NCI-H748 treated with DMSO at 0.1 percent for 48 hours (cell line): ENCODE measurements around the gene TMEM63A.
"Not testable (repeated sequence)": the region's sequence is repeated elsewhere in the genome, so short reads cannot be mapped to it uniquely, and the experiment has no call there.

Experiments
- DNase-seq: peaks from one replicate; lab custom pipeline; 2025; lab: John Stamatoyannopoulos, UW

Gene TMEM63A

DNA sequence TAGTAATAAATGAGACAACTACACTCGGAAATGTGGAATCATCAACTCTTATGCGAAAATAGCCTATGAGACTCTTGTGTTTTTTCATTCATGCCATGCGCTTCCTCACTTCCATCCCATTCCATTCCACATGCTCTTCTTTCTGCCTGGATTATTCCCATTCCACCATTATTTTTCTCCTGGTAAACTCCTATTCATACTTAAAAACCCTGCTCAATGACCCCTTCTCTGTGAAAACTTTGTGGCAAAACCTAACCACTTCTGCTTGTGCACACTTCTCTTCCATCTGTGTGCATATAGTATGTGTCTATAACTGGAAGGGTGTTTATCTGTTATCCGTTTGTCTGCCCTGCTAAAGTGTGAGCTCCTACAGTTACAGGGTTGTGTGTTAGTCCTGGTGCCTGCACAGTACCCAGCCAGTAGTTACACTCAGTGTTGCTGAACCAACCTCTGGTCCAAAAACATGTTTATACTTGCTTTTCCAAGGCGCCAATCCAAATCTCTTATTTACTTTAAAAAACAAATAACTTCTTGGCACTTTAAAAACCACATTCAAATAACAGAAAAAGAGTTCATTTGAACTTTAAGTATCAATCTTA lies 61.6 kb downstream of the TMEM63A start:
- no peak for DNase-seq

DNA sequence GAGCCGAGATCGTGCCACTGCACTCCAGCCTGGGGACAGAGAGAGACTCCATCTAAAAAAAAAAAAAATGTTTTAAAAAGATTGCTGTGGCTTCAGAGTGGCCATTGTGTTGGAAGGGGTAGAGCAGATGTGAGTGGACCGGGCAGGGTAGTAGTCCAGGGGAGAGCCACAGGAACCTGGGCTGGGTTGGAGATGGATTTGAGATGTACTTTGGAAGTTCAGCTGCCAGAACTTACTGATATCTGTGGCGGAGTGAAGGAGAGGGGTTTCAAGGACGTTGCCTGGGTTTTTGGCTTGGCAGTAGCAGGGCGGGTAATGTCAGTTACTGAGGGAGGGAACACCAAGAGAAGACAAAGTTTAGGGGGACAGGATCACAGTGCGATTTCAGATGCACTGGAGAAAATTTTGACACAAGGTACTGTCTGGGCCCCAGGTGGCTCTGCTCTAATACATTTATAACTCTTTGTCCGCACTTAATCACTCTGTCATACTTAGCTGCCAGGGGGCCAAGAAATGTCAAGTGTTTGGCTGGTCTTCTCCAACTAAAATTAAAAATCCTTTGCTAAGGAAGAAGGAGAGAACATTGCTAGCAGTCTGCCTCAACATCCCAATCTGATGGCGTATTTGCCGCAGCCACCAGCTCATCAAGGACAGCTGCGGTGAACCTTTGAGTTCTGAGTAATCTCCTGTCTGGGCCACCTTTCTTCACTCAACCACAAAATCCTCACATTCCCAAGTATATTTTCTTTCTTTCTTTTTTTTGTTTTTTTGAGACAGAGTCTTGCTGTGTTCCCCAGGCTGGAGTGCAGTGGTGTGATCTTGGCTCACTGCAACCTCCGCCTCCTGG lies 62.6 kb downstream of the TMEM63A start:
- no peak for DNase-seq

DNA sequence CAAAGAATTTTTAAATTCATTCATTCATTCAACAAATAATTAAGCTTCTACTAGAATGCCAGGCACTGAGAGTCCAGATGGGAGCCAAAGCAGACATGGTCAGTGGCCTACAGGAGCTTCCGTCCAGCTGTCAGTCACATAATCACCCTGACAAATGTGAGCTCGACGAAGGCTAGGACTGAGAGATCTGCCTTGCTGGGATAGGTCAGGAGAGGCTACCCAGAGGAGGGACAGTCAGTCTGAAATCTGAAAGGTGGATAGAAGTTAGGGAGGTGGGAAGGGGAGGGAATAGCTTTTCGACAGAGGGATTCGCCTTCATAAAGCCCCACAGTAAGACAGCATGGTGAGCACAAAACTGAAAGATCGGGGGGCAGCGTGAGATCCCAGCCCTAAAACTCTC lies 64.0 kb downstream of the TMEM63A start:
- no peak for DNase-seq

DNA sequence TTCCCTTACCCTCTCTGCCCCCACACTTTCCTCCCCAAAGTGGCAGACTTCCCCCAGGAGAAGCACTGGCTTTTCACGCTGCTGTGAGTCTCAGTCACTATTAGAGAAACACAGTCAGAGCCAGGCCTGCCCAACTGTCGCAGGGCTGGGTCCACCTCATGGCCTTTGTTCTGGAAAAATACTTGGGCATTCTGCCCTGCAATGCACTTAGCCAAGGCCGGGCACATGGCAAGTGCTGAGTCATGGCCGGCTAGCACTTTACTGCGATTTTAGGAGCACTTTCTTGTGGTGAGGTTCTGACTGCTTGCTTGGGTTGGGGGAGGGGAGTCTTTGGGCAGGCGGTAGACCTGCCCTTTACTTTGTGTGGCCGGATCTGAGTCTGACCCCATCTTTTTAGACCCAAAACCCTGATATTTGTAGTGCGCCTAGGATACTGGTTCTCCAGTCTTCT lies 64.5 kb downstream of the TMEM63A start:
- no peak for DNase-seq

DNA sequence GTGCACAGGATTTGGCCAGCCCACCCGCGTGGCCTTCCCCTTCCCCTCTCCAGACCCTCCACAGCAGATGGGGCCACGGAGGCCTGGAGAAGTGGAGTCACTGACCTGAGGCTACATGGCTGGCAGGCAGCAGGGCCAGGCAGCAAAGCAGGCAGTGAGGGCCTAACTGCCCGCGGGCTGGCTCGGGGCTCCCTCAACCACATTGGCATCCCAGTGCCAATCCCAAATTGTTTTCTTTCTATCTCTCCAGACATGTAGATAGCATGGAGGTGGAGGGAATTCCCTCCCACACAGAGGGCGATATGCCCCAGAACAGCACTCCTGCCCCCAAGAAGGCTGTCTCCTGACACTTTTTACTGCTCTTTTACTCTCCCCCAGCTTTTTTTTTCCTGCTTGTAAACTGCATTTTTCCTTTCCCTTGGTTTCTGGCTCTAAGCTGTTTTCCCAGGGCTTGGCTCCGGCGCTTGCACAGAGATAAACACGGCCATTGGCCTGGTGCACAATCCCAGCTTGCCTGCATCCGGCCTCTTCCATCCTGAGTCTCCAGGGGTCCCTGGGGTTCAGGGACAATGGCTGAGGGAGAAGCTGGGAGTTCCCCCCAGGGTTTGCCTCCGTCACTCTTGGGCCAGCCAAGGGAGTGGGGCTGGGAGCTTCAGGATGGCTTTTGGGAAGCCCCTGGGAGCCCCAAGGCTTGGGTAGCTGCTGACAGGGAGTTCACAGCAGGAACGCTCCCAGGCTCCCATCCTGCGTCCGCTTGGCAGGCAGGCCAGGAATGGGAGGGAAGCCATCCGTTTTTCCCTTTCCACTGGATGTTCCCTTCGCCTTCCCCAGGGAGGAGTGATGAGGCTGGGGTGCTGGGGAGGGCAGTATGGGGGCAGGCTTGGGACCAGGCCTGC lies 65.3 kb downstream of the TMEM63A start:
- no peak for DNase-seq

DNA sequence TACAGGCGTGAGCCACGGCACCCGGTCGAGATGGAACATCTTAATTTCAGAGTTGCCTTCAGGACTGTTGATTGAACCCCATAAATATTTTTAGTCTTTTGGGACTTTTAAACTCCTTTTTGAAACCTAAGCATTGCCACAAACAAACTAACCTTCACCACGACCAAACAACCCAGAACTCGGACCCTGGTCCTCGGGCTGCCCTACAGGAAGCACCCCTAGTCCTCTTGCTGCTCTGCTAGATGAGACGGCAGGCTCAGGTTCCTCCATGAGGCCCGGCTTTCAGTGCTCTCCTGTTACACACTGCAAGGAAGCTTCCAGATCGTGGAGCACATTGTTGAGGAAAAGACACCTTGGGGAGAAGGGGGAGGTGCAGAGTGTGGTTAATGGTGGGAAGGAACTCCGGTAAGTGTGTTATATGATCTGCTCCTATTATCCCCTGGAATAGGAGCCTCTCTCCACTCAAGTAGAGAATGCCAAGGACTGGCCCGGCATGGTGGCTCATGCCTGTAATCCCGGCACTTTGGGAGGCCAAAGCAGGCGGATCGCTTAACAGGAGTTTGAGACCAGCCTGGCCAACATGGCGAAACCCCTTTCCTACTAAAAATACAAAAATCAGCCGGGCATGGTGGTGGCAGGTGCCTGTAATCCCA lies 66.5 kb downstream of the TMEM63A start:
- no peak for DNase-seq

DNA sequence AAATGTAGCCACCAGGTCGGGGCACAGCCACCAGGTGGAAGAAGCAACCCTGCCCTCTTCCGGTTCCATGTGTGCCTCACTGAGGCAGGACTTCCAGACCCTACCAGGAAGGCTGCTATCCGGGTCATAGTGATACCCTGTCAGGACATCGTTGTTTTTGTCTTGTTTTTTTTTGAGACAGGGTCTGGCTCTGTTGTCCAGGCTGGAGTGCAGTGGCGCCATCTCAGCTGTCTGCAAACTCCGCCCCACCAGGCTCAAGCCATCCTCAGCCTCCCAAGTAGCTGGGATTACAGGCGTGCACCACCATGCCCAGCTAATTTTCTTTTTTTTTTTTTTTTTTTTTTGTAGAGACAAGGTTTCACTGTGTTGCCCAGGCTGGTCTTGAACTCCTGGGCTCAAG lies 67.1 kb downstream of the TMEM63A start:
- DNase-seq: not testable (repeated sequence)

DNA sequence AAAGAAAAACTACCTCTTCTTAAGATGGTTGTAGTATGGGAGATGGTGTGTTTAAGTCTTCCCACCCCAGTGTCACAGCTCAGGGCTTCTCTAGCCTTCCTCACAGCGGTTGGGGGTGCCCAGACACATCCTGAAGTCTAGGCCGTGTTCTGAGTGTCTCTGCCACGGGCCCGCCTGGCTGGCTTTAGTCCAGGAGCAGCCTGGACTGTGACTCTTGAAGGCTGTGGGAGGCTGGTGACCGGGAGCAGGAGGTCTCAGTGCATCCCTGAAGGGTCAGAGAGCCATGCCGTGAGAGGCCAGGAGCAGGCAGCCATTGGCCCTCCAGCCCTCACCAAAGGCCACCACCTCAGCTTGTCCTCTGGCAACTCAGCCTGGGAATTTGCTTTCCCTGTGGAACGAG lies 67.8 kb downstream of the TMEM63A start:
- DNase-seq: no peak

DNA sequence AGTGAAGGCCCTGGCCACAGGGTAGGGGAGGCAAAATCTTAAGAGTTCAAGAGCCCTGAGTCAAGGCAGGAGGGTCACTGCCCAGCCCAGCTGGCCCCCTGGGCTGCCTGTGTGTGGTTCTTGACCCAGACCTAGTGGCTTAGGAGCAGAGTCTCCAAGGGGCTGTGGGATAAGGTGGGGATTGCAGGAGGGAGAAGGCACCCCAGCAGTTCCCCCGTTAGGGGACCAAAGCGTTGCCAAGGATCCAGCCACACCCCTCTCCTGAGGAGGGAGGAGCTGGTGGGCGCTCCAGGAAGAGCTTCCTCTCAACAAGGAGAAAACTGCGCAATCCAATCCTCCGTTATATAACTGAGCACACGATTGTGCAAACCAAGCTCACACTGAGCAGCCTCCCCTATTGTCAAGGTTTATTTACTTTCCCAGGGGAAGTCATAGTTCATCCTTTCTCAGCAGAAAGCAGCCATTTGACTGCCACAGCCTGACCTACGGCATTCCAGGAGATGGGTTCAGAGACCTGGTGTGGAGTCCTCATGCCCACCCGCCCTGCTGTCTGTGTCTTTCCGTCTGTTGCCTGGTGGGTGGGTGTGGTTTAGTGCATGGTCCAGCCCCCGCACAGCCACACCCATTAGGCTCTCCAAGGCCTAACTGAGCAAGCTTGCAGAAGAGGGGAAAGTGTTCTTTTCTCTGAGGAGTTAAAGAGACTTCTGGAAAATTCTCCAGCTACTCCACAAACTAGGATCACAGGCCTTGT lies 68.8 kb downstream of the TMEM63A start:
- peak; percentile 78 for DNase-seq

DNA sequence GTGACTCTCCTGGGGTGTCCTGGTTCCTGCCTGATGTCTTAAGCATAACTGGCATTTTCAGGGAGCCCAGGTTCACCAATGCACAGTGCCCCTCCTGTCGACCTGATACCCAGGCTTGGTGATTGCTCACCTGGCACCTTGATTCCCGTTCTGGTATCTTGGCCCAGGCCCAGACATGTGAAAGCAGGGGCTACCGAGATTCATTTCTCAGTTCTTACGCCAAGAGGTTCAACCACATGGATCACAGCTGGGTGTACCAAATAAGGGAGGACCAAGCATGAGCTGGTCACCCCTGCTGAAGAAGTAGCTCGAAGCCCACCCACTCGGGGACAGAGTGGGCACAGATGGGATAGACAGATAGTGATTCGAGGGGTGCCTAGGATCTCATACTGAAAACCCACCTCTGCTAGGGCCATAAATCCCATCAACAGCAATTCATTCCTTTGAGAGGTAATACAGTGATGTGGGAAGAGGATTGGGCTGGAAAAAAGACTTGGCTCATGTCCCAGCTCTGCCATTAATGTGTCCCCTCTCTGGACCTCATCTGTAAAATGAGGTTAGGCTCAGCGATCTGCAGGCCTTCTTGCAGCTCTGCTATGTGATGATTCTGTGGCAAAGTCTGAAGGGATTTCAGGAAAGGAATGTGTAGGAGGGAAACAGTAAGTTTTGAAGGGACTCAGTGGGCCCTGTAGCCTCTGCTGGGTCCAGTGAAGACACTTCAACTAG lies 69.5 kb downstream of the TMEM63A start:
- no peak for DNase-seq

DNA sequence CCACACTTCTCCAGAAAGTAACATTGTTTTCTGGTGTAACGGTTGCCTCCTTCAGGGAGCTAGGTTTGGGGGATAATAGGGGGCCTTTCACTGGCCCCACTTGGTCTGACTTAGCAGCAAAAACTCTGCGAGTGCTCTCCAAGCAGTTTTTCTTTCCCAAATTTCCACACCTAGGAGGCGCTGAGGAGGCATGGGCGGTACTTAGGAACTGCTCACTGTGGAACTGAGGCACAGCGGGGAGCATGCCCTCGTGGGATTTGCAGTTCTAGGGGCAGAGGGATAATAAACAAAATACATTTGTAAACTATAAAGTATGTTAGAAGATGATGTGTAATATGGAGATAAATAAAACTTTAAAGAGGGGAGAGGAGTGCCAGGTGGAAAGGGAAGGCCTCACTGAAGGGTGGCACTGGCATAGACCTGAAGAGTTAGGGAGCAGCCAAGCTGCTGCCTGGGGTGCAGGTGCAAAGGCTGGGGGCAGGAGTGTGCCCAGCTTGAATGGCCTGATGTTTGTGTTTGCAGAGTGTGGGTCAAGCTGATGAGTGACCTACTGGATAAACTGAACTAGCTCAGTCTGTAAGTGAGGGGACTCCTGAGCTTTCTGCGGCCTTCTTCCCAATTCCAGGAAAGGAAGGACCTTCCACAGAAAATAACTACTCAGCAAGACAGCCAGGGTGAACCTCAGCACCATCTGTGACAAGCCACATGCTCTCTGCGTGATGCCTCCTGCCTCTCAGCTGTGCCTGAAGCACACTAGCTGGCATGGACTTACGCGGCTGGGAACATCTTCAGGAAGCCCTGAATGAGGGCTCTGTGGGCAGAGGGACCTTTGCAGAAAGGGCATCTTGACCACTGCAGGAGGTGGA lies 70.3 kb downstream of the TMEM63A start:
- DNase-seq: no peak

DNA sequence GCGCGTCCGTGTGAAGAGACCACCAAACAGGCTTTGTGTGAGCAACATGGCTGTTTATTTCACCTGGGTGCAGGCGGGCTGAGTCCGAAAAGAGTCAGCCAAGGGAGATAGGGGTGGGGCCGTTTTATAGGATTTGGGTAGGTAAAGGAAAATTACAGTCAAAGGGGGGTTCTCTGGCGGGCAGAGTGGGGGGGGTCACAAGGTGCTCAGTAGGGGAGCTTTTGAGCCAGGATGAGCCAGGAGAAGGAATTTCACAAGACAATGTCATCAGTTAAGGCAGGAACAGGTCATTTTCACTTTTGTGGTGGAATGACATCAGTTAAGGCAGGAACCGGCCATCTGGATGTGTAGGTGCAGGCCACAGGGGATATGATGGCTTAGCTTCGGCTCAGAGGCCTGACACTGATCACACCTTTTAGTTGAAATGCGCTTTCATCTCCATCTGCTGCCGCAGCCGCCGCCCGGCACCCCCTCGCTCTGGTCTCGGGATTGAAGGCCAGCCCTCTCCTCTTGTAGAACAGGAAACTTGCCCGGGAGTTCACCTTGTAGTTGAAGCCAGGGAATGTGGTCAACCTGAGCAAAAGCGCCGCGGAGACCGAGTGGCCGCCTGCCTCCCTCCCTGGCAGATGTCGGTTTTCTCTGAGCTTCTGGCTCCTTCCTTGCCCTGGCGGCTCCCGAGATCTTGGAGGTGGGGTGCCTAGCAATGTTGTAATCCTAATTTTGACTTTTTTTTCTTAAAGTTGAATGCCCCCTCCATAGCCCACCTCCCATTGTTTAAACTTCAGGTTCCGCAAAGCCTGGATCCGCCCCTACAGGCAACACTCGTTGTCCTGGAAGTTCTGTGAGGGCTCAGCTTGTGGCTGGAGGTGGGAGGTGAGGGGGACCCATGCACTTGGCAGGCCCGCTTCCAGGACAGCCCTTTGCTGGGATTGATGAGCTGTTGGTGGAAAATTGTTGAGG lies 71.3 kb downstream of the TMEM63A start:
- not testable (repeated sequence) for DNase-seq

DNA sequence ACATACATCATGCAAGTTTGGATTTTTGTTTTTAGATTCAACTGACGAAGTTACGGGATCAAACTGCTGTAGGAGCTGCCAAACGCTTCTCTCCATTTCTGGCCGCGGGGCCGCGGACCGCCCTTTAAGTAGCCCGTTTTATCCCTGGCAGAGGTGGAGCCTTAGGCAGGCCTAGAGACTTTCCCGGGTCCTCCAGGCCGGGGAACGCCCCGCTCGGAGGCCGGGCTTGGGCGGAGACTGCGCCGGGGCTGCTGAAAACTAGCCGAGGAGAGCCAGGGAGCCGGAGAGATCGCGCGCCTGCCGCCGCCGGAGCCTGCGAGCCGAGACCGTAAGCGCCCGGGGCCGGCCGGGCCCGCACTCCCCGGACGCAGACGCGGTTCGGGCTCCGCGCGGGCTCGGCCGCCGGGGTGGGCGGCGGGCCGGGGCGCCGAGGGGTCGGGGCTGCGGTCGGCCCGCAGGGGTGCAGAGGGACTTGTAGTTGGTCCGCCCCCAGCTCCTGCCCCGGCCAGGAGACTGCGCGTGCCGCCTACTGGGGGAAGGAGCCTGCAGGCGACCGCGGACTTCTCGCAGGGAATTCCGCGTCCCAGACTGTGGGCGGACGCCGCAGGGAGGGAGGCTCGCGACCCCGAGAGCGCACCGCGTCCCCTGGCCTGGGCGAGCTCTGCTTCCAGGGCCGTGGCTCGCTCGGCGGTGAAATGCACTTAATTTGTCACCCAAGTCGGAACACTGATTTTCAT lies 72.2 kb downstream of the TMEM63A start, which contains the start of gene EPHX1:
EPHX1 (plus strand) TSS at position 283 of the 737 bp plus-strand sequence. CDS start 18,606 bp downstream, outside the sequence.
- DNase-seq: peak; percentile 48

DNA sequence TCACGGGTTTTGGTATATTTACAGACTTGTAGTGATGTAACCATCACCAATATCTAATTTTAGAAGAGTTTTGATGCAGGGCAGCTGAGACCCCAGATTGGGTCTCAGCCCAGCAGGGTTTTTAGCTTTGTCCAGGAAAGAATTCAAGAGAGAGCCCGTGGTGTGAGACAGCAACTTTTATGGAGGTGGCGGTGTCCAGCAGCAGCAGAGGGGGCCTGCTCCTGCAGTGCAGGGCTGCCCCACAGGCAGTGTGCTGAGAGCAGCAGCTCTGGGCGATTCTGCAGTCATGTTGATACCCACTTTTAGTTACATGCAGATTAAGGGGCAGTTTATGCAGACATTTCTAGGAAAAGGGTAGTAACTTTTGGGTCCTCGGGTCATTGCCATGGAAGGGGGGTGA lies 74.0 kb downstream of the TMEM63A start:
- DNase-seq: no peak

DNA sequence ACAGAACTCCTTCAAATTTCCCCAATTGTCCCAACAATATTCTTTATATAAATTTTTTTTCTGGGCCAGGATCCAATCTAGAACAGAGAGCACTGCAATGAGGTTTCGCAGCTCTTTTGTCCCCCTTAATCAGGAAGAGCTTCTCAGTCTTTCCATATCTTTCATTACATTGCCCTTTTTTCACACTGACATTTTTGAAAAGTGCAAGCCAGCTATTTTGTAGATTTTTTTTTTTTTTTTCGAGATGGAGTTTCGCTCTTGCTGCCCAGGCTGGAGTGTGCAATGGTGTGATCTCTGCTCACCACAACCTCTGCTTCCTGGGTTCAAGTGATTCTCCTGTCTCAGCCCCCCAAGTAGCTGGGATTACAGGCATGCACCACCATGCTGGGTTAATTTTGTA lies 75.4 kb downstream of the TMEM63A start:
- not testable (repeated sequence) for DNase-seq

DNA sequence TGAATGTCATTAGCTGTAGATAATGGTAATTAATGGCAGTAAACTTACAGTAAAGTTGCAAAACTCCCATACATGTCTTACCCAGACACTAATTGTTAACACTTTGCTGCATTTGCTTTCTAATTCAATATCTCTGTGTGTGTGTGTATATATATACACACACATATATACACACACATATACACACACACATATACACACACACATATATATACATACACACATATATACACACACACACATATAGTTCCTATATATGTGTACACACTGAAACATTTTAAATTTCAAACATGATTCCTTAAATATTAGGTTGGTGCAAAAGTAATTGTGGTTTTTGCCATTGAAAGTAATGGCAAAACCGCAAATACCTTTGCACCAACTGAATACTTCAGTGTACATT lies 75.9 kb downstream of the TMEM63A start:
- no peak for DNase-seq

DNA sequence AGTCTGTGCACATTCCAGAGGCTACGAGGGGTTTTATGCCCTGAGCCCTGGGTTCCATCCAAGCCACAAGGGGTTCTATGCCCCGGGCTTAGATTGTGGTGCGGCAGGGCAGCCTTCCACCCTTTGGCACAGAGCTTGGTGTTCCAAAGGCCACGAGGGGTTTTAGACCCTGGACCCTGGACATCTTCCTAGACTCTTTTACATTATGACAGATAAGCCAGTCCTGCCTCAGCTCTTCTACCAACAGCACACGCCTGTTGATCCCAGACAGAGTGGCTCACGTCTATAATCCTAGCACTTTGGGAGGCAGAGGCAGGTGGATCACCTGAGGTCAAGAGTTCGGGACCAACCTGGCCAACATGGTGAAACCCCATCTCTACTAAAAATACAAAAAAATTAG lies 81.0 kb downstream of the TMEM63A start:
- DNase-seq: not testable (repeated sequence)

DNA sequence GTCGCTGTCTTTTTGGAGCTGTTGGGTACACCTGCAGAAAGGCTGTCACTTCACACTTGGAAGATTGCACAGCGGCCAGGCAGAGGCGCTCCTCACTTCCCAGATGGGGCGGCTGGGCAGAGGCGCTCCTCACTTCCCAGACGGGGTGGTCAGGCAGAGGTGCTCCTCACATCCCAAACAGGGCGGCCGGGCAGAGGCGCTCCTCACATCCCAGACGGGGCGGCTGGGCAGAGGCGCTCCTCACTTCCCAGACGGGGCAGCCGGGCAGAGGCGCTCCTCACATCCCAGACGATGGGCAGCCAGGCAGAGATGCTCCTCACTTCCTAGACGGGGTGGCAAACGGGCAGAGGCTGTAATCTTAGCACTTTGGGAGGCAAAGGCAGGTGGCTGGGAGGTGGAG lies 86.1 kb downstream of the TMEM63A start:
- DNase-seq: not testable (repeated sequence)
